M059J (cell line): ENCODE measurements around the gene SYNPO2. TPM values are rescaled to one million over a fixed set of nuclear protein-coding genes. Genes with fewer than 3 reads are reported as not detected.

ENCODE experiments used
- DNase-seq: peaks from one replicate; pipeline ENCODE4 v3.0.0-alpha.2; 2012; ENCODE audit warnings: low read depth
- total RNA-seq: library from RNA; depleted of rRNA; stranded (reverse); fragments of >200 nt; shearing (Covaris generic); gene quantifications from 2 replicates; pipeline ENCODE4 v1.2.3, GENCODE V29; 2014; rRNA removed

The SYNPO2 gene, protein sequence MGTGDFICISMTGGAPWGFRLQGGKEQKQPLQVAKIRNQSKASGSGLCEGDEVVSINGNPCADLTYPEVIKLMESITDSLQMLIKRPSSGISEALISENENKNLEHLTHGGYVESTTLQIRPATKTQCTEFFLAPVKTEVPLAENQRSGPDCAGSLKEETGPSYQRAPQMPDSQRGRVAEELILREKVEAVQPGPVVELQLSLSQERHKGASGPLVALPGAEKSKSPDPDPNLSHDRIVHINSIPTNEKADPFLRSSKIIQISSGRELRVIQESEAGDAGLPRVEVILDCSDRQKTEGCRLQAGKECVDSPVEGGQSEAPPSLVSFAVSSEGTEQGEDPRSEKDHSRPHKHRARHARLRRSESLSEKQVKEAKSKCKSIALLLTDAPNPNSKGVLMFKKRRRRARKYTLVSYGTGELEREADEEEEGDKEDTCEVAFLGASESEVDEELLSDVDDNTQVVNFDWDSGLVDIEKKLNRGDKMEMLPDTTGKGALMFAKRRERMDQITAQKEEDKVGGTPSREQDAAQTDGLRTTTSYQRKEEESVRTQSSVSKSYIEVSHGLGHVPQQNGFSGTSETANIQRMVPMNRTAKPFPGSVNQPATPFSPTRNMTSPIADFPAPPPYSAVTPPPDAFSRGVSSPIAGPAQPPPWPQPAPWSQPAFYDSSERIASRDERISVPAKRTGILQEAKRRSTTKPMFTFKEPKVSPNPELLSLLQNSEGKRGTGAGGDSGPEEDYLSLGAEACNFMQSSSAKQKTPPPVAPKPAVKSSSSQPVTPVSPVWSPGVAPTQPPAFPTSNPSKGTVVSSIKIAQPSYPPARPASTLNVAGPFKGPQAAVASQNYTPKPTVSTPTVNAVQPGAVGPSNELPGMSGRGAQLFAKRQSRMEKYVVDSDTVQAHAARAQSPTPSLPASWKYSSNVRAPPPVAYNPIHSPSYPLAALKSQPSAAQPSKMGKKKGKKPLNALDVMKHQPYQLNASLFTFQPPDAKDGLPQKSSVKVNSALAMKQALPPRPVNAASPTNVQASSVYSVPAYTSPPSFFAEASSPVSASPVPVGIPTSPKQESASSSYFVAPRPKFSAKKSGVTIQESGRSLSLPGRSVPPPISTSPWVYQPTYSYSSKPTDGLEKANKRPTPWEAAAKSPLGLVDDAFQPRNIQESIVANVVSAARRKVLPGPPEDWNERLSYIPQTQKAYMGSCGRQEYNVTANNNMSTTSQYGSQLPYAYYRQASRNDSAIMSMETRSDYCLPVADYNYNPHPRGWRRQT
- total RNA-seq = 0.52 and 0.69 TPM in 2 replicates

GRCh38 chr4:118888666-118889311, at the start of gene SYNPO2:
TSS of gene SYNPO2 (plus strand) at chr4:118888854. CDS start at chr4:118889037, 183 bp downstream.
- peak; percentile 77 for DNase-seq

GRCh38 chr4:118839221-118839927, 49.3 kb upstream of the SYNPO2 start:
- DNase-seq = no peak

- DNase-seq = peak; percentile 71
These were observed 46.6 kb upstream of the SYNPO2 start for GRCh38 chr4:118842055-118842454.

GRCh38 chr4:118843237-118843636, 45.4 kb upstream of the SYNPO2 start:
- no peak for DNase-seq

DNA sequence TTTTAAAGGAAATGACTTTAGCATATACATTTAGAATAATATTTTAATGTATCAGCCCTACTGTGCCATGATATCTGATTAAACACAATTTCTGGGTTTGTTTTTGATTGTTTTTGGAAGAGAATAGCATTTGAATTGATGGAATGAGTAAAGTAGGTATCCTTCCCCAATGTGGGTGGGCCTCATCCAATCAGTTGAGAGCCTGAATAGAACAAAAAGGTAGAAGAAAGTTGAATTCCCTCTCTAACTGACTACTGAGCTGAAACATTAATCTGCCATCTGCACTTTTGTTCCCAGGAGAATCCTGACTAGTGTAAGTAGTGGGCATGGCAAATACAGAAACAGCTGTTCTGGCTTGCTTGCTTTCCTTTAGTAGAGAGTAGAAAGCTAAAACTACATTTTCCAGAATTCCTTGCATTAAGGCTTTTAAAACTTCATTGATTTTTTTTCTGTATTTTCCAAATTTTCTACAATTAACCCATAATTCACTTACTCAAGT, 43.1 kb upstream of the SYNPO2 start:
- DNase-seq = no peak

DNA sequence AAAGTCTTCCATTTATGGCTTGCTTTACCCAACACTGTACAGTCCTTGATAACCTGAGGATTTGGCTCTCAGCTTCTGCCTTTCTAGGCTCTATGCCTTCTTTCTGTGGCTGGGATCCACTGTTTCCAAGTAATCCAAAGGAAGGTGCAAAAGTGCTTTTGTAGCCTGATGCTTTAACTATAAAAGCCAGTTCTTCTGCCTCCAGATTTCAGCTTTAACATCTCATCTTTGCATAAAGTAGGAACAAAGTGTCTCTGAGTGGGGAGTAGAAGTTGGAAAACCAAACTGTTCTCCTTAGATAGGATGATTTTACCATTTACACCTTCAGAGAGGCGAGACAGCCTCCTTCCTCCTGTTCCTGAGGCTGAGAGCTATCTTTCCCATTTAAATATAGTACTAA, 41.7 kb upstream of the SYNPO2 start:
- DNase-seq = no peak

DNA sequence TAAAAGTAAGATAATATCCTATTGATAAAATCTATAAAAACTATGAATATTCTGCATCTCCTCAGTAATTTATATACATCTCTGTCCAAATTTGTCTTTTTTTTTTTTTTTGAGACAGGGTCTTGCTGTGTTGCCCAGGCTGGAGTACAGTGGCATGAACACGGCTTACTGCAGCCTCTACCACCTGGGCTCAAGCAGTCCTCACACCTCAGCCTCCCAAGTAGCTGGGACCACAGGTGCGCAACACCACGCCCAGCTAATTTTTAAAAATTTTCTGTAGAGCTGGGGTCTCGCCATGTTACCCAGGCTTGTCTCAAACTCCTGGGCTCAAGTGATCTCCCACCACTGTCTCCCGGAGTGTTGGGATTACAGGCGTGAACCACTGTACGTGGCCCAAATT, 40.4 kb upstream of the SYNPO2 start:
- DNase-seq = no peak

DNA sequence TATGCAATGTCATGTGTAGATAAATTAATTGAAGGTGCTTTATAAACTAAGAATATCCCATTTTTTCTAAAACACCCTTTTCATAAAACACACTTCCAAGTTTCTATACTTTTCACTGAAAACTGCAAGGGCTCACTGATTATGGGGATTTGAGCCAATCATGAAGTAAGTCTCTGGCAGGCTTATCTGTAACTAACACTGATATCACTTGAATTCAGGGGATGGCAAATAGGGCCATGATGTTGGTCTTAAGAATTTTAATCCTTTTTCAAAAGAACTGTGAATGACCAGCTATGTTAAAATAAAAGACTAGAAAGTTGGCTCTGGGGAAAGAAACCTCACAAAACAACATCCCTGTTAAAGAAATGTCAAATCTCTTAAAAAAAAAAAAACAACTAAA, 39.8 kb upstream of the SYNPO2 start:
- DNase-seq = no peak

- DNase-seq = no peak
These were observed 38.7 kb upstream of the SYNPO2 start for GRCh38 chr4:118849867-118850487.

DNA sequence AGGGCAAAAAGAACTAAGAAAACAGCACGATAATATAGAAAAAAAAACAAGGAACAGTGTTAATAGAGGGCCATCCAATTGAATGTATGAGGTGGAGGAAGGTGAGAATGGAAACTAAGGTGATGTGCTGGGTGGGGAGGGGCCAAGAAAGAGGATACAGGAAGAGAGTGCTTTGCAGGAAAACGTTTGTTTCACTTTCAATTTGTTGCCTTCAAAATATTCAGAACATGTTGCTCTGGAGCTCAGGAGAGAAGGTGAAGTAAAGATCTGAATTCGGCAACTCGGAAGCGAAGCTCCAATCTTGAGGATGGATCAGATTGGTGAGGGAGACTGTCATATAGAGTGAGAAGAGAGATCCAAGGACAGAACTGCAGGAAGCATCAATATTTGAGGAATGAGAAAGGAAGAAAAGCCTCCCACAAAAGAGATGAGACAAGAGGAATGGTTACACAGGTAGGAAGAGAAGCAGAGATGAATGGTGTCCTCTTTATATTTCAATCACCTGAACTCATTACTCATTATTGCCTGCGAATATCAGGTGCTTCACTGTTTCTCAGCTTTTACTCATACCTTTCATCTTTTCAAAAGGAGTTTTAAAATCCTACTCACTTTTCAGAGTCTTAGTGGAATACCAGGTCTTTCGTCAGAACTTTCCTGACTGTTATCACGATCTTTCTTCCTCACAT, 38.0 kb upstream of the SYNPO2 start:
- DNase-seq = peak; percentile 59

DNA sequence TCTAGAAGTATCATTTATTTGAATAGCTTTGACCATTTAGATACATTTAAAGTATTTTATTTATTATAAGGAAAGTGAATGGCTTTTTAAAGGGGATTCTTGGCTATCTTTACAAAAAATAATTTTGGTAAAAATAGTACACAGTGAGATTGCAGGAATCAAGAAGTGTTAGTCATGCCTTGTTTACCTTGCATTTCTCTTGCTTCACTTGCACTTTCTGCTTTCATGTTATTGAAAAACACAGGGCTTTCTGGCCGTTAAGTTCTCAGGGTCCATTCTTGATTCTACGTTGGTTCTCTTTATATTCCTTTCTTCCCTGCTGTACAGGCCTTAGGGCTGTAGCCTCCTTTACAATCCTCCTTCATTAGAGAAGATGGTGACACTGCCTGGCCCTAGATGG, 30.9 kb upstream of the SYNPO2 start:
- no peak for DNase-seq

GRCh38 chr4:118858779-118859178, 29.9 kb upstream of the SYNPO2 start:
- DNase-seq = no peak

GRCh38 chr4:118865091-118865708, 23.5 kb upstream of the SYNPO2 start:
- peak; percentile 62 for DNase-seq

DNA sequence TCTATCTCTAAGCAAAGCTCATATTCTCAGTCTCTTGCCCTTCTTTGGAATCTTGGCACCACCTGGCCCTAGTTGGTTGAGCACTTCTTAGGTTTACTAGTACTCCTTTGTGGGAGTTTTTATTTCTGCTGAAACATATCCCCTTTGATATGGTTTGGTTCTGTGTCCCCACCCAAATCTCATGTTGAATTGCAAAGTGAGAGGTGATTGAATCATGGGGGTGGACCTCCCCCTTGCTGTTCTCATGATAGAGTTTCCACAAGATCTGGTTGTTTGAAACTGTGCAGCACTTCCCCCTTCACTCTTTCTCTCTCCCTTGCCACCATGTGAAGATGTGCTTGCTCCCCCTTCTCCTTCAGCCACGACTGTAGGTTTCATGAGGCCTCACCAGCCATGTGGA, 22.2 kb upstream of the SYNPO2 start:
- no peak for DNase-seq

DNA sequence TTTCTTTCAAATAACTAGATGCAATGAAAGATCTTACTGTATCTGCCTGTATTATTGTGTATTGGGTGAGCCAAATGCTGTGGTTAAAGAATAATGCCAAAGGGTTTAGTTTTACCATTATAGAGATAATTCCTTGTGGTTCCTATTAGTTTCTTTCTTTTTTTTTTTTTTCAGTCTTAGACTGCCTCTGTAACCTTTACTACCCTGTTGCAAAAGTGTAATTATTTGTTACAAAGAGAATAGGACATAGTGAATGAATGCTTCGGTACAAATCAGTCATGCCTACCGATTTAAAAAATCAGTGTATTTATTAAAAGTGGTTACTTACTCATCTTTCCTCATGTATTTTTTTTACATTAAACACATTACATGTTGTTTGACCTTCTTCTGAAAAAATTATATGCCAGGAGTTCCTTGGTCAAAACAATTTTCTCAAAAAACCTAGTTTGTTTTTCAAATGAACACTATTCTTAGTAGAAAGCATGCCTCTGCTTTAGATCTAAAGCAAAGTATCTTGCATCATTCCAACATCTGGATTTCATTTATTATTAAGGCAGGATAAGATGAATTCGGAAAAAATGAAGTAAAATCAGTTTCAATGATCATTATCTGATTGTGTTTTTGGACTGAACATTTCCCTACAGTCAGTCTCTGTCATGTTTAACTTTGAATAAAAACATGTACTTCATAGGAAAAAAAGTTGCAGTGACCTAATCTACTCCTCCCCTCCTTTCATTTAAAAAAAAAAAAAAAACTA, 21.2 kb upstream of the SYNPO2 start:
- no peak for DNase-seq

GRCh38 chr4:118869808-118870342, 18.8 kb upstream of the SYNPO2 start:
- DNase-seq = peak; percentile 37

DNA sequence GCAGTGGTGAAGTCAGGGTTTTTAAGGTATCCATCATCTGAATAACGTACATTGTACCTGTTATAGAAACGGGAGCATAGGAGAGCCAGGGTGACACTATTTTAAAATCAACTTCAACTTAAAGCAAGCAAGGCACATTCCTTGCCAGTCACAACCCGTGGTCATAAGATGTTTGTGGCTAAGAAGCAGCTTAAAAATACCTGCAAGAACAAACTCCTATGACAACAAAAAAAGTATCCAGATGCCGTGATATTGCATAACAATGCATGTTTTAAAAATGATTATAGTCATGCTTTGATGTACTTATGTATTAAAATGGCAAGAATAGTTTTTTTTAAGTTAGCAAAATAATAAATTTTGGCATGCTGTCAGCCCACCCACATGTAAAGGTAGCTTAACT, 16.5 kb upstream of the SYNPO2 start:
- DNase-seq = no peak

- no peak for DNase-seq
These were observed 10.9 kb upstream of the SYNPO2 start for GRCh38 chr4:118877797-118878196.
